Pancreas (tissue), 10 donors: Measurements from ENCODE around the gene EOLA1. TPM values are rescaled to one million over a fixed set of nuclear protein-coding genes. Genes with fewer than 3 reads are reported as not detected.

Source experiments
- ATAC-seq, 4 donors: fragments of 200-7000 bp; cut with Tn5 transposase; one replicate each; pipeline versions ENCODE4 v1.8.0 to v1.9.1; 2020; ENCODE audit warnings: mild to moderate bottlenecking in 4 of 4, moderate library complexity in 4 of 4
- DNase-seq, 6 donors: peaks; one replicate each; pipeline ENCODE4 v3.0.0-alpha.2; 2020
- FAIRE-seq: peaks from 2 replicates; lab custom pipeline; 2012; peaks lifted over from hg19 to GRCh38; lab: Jason Lieb, UNC
- H3K27ac ChIP-seq, 4 donors: fragments of 200-600 bp; sonication (generic); 1 replicate in 3 of 4; 2 replicates in 1 of 4; pipeline versions ENCODE4 v1.5.0 to v1.8.0; 2020
- H3K27me3 ChIP-seq, 4 donors: fragments of 200-600 bp; one replicate each; pipeline ENCODE4 v1.8.0; 2021
- H3K36me3 ChIP-seq, 3 donors: fragments of 200-600 bp; sonication (generic) in 1 of 3; one replicate each; pipeline versions ENCODE4 v1.5.0 to v1.8.0; 2020 to 2021
- H3K4me1 ChIP-seq, 3 donors: fragments of 200-600 bp; one replicate each; pipeline ENCODE4 v1.8.0; 2021
- H3K4me3 ChIP-seq, 4 donors: fragments of 200-600 bp; sonication (generic) in 2 of 4; one replicate each; pipeline versions ENCODE4 v1.5.0 to v1.8.0; 2020 to 2021
- H3K9me3 ChIP-seq, 4 donors: fragments of 200-600 bp; one replicate each; pipeline ENCODE4 v1.8.0; 2021
- WGBS, 2 donors: extraction: QIAGEN DNeasy Blood & Tissue Kit; methylation state at CpG; one replicate each; pipeline ENCODE4 v1.1.7; 2013; 5-methylcytosine and 5-hydroxymethylcytosine counted together
- intact Hi-C, 3 donors: fragments of 100-400 bp; cut with DNase I; formaldehyde crosslinking; loops; one replicate each; pipeline versions ENCODE4 v1.11.1 to v1.14.2; 2022
- polyA plus RNA-seq, 2 donors: library from polyadenylated mRNA; stranded (reverse); fragments of 200-250 nt; gene quantifications; one replicate each; pipeline ENCODE4 v1.2.3, GENCODE V29; 2013
- total RNA-seq, 6 donors: library from RNA; stranded (reverse); fragmentation: NEBNext Ultra II Directional in 4 of 6; extraction: Animal tissue kit (Norgen Biotek cat#: 25700) in 4 of 6; gene quantifications; one replicate each; pipeline versions ENCODE4 v1.2.1 to v1.2.4, GENCODE V29; 2021 to 2023
- TF ChIP-seq, protein P1 (sequence below), 4 donors: fragments of 200-600 bp; sonication (generic) in 3 of 4; IDR thresholded peaks; one replicate each; pipeline versions ENCODE4 v1.5.0 to v1.8.0; 2021; ENCODE audit warnings: antibody characterized with exemption in 4 of 4
- donor health status: healthy with polysubstance abuse.
- donor health status: DM: no; HTN: no; CAD: no; lungs with moderate emphysema.
- donor health status: DM: no; HTN: no; CAD: no.
- donor health status: control.
- donor health status: control.
- donor health status: Bipolar disorder and iron deficiency.
- donor health status: DM: yes; HTN: yes; CAD: no.
- donor health status: DM: no; HTN: no; CAD: no.
- donor health status: DM: no; HTN: no; CAD: no.
- donor health status: DM: yes; HTN: yes; CAD: no.

Gene EOLA1
- total and polyA plus RNA-seq, 8 donors, result 11.0 to 19.1 (median 11.7) TPM

DNA sequence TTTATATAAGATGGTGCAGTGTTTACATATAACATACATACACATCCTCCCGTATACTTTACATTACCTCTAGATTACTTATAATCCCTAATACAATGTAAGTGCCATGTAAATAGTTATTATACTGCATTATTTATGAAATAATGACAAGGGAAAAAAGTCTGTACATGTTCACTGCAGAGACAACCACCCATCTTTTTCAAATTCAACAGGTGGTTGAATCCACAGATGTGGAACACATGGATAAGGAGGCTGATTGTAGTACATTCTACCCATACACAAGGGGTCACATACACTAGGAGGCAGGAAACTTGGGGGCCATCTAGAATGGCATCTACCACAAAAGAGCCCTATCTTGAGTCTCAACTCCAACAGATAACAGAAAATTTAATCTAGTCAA lies 32.3 kb upstream of the EOLA1 start:
- DNase-seq (no peak), ATAC-seq (no peak), FAIRE-seq (no peak)
- no peaks in the 10 kb centered on the region for H3K9me3 ChIP-seq
- peaks cover 0 to 4% (median 1%) of the 10 kb centered on the region in 4 donors for H3K27me3 ChIP-seq
- TF ChIP-seq, protein P1, sequence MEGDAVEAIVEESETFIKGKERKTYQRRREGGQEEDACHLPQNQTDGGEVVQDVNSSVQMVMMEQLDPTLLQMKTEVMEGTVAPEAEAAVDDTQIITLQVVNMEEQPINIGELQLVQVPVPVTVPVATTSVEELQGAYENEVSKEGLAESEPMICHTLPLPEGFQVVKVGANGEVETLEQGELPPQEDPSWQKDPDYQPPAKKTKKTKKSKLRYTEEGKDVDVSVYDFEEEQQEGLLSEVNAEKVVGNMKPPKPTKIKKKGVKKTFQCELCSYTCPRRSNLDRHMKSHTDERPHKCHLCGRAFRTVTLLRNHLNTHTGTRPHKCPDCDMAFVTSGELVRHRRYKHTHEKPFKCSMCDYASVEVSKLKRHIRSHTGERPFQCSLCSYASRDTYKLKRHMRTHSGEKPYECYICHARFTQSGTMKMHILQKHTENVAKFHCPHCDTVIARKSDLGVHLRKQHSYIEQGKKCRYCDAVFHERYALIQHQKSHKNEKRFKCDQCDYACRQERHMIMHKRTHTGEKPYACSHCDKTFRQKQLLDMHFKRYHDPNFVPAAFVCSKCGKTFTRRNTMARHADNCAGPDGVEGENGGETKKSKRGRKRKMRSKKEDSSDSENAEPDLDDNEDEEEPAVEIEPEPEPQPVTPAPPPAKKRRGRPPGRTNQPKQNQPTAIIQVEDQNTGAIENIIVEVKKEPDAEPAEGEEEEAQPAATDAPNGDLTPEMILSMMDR (IDR thresholded peaks at IDR 0.05), result no peak
- H3K4me1 ChIP-seq, result peaks cover 0 to 6% (median 0%) of the 10 kb centered on the region in 3 donors
- no peak overlapping the region for H3K27ac ChIP-seq
- intact Hi-C loops, result no loop called here
- no peaks in the 10 kb centered on the region for H3K36me3 ChIP-seq
- WGBS, 2 donors, result 51 to 74% methylated on average over 1 of the region's 1 CpG
- no peak overlapping the region for H3K4me3 ChIP-seq

DNA sequence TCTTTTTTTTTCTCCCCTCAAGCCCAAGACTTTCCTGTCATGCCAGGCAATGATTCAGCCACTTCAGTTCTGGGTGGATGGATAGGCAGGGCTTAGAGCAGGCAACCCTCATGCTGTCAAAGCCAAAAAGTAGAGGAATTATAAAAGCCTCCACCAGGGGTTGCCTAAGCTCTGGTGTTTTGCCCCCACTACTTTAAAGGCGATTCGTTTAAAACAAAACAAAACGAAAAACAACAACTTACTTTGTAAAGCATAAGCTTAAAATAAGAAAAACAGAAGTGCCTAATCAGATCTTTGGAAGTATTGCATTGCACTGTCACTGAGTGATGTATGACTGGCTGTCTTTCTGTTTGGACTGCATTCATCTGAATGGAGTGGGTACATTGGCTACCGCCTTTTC lies 30.4 kb upstream of the EOLA1 start:
- WGBS, 2 donors, result 19 to 29% methylated on average over 4 of the region's 4 CpGs
- FAIRE-seq, result no peak
- peaks cover 0 to 4% (median 1%) of the 10 kb centered on the region in 4 donors for H3K27me3 ChIP-seq
- TF ChIP-seq, protein P1 (IDR thresholded peaks at IDR 0.05), result no peak
- peaks cover 0 to 6% (median 0%) of the 10 kb centered on the region in 3 donors for H3K4me1 ChIP-seq
- DNase-seq, result no peak
- no peak overlapping the region for H3K4me3 ChIP-seq
- H3K9me3 ChIP-seq, result no peaks in the 10 kb centered on the region
- no peak overlapping the region for H3K27ac ChIP-seq
- intact Hi-C loops, result no loop called here
- no peaks in the 10 kb centered on the region for H3K36me3 ChIP-seq
- ATAC-seq, result no peak

DNA sequence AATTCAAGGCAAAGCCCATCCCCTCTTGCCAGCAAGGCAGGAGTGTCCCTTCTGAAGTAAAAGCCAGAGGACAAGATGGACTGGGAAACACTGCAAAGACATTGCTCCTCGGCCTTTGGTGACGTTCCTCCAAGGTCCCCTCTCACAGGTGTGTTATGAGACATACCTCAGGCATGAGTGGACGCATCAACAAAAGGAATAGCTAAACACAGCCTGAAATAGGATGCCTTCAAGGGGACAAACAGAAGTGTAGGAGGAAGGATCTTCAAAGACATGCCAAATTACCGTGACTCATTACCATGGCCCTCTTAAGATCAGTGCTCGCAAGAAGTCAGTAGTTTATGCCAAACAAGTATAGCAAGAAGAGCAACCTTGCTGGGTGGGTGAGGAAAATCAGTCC lies 29.7 kb upstream of the EOLA1 start:
- intact Hi-C loops, result no loop called here
- 73 to 89% methylated on average over 5 of the region's 5 CpGs for WGBS, 2 donors
- H3K9me3 ChIP-seq, result no peaks in the 10 kb centered on the region
- ATAC-seq, result no peak
- no peak overlapping the region for H3K4me3 ChIP-seq
- DNase-seq, result no peak
- H3K27ac ChIP-seq, result no peak overlapping the region
- TF ChIP-seq, protein P1 (IDR thresholded peaks at IDR 0.05), result no peak
- peaks cover 0 to 3% (median 0%) of the 10 kb centered on the region in 3 donors for H3K4me1 ChIP-seq
- FAIRE-seq, result no peak
- H3K36me3 ChIP-seq, result no peaks in the 10 kb centered on the region
- H3K27me3 ChIP-seq, result peaks cover 0 to 4% (median 1%) of the 10 kb centered on the region in 4 donors

DNA sequence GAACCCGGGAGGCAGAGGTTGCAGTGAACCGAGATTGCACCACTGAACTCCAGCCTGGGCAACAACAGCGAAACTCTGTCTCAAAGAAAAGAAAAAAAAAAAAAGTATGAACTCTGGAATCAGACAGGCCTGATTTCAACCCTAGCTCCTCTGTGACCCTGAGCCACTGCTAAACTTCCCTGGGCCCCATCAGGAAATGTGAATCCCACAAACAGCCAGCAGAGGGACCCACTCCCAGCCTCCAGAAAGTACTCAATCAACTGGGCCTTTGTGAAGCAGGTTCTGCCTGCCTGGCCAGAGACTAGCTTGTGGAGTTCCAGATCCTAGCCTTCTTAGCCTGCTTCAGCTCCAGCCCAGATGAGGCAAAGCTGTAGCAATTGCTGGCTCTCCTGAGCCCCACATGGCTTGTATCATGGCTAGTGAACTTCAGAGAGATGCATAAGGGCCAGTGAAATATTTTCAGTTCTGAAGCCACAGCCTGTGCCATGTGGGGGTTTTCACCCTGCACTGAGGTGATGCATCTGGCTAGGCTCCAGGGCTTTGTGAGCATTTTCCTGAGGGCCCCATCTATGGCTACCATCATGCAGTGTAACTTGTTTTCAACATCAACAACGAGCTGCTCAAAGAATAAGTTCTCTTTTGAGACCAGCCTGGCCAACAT lies 28.5 kb upstream of the EOLA1 start:
- TF ChIP-seq, protein P1 (IDR thresholded peaks at IDR 0.05), result peak; percentile 36 to 60 (median 50)
- no peak for FAIRE-seq
- H3K9me3 ChIP-seq, result no peaks in the 10 kb centered on the region
- H3K4me3 ChIP-seq, result no peak overlapping the region
- WGBS, 2 donors, result 57 to 59% methylated on average over 4 of the region's 4 CpGs
- H3K27me3 ChIP-seq, result peaks cover 0 to 4% (median 1%) of the 10 kb centered on the region in 4 donors
- peak in 5 of 6 donors; percentile 51 to 69 (median 56) for DNase-seq
- intact Hi-C loops, result no loop called here
- H3K4me1 ChIP-seq, result peaks cover 0 to 3% (median 0%) of the 10 kb centered on the region in 3 donors
- peak; percentile 85 to 99 (median 94) for ATAC-seq
- H3K36me3 ChIP-seq, result no peaks in the 10 kb centered on the region
- no peak overlapping the region for H3K27ac ChIP-seq

DNA sequence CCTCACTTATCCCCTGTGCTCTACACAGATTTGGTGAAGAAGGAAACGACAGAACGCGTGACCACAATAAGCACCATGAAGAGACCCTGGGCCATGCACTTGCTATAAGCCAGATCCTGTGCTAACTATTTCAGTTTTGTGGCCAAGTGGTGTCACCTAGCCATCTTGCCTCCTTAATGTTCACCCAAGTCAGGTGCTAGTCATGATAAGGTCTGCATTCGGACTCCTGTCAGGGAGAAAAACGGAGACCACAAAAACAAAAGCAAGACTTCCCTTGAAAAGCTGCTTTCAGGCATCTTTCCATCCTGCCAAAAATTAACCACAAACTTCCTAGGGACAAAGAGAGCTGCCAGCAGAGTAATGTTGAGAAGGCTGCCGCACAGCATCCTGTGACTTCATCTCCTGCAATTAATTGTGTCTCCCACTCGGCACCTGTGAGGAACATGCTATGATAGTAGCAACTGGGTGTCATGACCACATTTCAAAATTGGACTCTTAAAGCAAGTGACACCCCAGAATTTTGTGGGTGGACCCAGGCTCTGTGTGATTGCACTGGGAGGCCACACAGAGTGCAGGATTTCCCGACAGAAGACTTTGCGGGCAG lies 26.9 kb upstream of the EOLA1 start:
- H3K36me3 ChIP-seq, result no peaks in the 10 kb centered on the region
- no peak overlapping the region for H3K27ac ChIP-seq
- H3K27me3 ChIP-seq, result peaks cover 0 to 4% (median 1%) of the 10 kb centered on the region in 4 donors
- ATAC-seq, result no peak
- intact Hi-C loops, result no loop called here
- no peak overlapping the region for H3K4me3 ChIP-seq
- no peak for DNase-seq
- no peaks in the 10 kb centered on the region for H3K9me3 ChIP-seq
- TF ChIP-seq, protein P1 (IDR thresholded peaks at IDR 0.05), result no peak
- FAIRE-seq, result no peak
- H3K4me1 ChIP-seq, result peaks cover 0 to 3% (median 0%) of the 10 kb centered on the region in 3 donors
- 77 to 86% methylated on average over 9 of the region's 9 CpGs for WGBS, 2 donors
